NB4 (cell line): ENCODE results near the gene GALNT18.

Experiments used
- POLR2A ChIP-seq: IDR thresholded peaks from 2 replicates; pipeline ENCODE4 v1.6.1; 2011; ENCODE audit warnings: mild to moderate bottlenecking; ENCODE audit not compliant: insufficient read length; ENCODE audit errors: extremely low read depth
- TF ChIP-seq, protein P1 (sequence below): IDR thresholded peaks from one replicate; pipeline ENCODE4 v1.5.1; 2012; ENCODE audit warnings: low read depth, low read length

DNA sequence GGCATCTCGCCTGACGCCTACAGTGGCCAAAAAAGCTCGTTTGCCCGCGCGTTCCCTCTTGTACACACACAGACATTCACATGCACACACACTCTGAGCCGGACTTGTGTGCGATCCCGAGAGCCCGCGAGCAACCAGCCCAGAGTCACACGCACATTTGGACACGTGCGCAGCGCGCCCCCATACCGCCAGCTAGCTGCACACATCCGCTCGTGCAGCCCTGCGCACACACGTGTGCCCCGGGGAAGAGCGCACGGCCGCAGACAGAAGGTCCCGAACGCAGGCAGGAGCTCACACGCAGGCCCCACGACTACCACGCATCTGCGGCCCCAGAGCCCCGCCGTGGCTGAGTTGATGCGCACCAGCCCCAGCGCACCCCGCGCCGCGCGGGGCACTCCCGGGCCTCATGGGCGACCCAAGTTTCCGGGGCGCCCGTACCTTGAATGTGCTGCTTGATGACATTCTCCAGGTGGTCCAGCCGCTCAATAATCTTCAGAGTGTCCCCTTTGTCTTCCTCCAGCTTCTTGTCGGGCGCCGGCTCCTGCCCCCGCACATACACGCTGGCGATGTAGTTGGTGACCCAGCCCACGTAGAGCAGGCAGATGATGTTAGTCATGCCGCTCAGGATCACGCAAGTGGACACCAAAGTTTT lies 758 bp downstream of the GALNT18 start:
- TF ChIP-seq, protein P1, sequence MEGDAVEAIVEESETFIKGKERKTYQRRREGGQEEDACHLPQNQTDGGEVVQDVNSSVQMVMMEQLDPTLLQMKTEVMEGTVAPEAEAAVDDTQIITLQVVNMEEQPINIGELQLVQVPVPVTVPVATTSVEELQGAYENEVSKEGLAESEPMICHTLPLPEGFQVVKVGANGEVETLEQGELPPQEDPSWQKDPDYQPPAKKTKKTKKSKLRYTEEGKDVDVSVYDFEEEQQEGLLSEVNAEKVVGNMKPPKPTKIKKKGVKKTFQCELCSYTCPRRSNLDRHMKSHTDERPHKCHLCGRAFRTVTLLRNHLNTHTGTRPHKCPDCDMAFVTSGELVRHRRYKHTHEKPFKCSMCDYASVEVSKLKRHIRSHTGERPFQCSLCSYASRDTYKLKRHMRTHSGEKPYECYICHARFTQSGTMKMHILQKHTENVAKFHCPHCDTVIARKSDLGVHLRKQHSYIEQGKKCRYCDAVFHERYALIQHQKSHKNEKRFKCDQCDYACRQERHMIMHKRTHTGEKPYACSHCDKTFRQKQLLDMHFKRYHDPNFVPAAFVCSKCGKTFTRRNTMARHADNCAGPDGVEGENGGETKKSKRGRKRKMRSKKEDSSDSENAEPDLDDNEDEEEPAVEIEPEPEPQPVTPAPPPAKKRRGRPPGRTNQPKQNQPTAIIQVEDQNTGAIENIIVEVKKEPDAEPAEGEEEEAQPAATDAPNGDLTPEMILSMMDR = no peak
- no peak for TF ChIP-seq POLR2A
